Activated CD8-positive, alpha-beta memory T cell treated with anti-CD3 and anti-CD28 coated beads, Interleukin-2, amount 50 U/mL, for 4 hours (primary cell): Measurements from ENCODE around the gene SERTAD1.
A peak's percentile ranks its signal among the peaks of the same experiment; 100 is the strongest.
"Not testable (repeated sequence)": the region's sequence is repeated elsewhere in the genome, so short reads cannot be mapped to it uniquely, and the experiment has no call there.

Experiments
- DNase-seq: peaks from one replicate; pipeline ENCODE4 v3.0.0-alpha.2; 2020

The SERTAD1 gene

GRCh38 chr19:40449506-40449905 lies 23.7 kb upstream of the SERTAD1 start:
- no peak for DNase-seq

DNA sequence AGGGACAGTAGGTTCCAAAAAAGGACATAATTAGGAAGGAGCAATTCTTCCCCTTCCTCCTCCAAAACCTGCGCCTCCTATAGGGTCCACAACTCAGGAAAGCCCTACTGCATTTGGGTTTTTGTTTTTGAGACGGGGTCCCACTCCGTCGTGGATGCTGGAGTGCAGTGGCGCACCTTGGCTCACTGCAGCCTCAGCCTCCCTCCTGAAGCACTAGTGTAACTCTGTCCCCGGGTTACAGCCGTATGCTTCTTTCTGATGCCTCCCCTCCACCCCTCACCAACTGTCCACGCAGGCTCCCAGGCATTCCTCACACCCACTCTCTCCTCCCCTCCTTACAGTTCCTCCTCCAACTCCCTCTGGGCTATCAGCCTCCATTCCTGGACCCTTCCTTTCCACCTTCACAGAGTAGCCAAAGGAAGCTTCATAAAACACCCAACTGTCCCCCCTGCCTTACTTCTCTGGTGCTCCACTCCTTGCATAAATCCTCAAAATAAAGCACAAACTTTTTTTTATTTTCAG lies 20.5 kb upstream of the SERTAD1 start:
- no peak for DNase-seq

- DNase-seq = no peak
These were observed 20.0 kb upstream of the SERTAD1 start for GRCh38 chr19:40445780-40446262.

DNA sequence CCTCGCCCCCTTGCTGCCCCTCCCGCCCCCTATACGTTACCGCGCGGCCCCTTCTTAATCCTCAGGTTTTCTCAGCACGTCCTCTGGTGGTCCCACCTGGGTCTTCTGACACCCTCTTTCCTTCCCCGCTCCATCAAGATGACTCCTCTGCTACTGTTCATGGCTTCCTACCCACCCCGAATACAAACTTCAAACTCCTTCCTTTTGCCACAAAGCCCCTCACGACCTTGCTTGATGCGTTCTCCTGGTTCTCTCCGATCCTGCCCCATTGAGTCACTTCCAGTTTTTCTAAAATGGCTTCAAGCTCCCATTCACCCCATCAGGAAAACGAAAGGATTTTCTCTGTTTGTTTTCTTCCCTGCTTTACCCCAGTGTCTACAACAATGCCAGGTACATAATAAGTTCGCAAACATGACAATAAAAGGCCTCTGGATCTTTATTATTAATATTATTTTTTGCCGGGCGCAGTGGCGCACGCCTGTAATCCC lies 19.1 kb upstream of the SERTAD1 start:
- no peak for DNase-seq

DNA sequence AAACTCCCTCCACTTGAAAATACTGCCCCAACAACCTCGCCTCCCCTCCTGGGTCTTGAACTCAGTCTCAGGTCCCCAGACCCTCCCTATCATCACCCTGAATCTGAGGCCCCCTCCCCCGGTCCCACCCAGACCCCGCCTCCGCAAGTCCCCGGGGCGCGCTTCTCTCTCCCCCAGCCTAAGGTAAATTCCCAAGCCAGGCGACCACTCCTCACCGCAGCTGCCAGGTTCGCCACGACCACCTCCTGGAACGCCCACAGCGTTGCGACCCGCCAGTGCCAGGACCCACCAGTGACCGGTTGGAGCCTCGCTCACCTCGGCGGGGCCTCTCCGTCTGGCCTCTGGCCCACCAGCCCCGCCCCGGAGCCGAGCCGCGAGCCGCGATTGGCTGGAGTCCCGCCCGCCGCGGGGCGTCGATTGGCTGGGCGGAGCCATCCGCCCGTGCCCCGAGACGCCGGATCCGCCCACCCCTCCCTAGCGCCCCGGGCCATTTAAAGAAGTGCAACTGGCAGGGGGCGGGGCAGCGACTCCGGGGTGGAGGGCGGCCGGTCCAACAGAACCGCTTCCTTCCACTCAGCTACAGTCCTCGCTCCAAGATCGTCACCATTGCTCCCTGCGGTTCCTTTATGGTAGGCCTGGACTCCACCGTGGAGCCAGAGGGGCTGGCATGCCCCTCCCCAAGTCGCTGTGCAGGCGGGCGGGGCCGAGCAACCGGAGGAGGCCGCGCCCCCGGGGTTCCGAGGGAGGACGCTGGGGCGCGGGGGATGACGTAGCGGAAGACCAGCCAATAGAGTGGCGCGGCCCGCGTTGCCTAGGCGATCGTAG lies 18.4 kb upstream of the SERTAD1 start, which contains the start of gene SERTAD3:
Gene SERTAD3, minus strand, starts transcription at position 336 of the 825 bp plus-strand sequence. CDS start 2,255 bp downstream, outside the sequence.
- DNase-seq = peak; percentile 96

DNA sequence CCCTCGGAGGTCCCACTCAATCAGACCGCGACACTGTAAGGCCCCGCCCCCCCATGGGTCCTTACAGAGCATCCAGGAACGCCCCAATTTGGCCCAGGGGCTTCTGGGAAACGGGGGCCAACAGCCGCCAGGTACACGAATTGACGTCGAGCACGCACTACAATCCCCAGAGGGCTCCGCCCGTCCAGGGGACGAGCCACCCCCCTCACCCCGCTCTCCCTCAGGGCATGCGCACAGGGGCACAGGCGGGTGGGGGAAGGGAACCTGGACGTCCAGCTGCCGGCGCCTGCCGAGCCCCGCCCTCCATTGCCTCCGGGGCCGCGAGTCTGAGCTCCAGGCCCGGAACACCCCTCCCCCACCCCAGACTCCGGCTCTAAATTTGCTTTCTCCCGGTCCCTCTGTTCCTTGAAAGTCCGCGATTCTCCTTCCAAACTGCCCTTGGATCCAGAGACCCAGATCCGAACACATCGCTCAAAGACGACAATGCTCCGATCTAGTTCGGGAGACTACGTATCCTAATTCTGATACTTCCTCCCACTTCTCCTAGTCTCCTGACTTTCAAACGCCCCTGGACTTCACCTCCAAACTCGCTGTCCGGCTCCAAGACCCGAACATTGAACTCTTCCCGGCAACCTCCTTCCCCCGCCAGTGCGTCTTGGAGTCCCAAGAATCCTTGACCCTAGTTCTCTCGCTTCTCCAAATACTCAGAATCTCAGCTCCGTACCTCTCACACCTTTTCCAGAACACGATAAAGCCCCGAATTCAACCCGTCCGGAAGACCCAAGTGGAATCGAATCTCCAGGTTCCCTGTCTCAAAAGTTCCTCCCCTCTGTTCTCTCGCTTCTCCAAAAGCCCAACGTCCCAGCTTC lies 17.6 kb upstream of the SERTAD1 start:
- peak; percentile 99 for DNase-seq

DNA sequence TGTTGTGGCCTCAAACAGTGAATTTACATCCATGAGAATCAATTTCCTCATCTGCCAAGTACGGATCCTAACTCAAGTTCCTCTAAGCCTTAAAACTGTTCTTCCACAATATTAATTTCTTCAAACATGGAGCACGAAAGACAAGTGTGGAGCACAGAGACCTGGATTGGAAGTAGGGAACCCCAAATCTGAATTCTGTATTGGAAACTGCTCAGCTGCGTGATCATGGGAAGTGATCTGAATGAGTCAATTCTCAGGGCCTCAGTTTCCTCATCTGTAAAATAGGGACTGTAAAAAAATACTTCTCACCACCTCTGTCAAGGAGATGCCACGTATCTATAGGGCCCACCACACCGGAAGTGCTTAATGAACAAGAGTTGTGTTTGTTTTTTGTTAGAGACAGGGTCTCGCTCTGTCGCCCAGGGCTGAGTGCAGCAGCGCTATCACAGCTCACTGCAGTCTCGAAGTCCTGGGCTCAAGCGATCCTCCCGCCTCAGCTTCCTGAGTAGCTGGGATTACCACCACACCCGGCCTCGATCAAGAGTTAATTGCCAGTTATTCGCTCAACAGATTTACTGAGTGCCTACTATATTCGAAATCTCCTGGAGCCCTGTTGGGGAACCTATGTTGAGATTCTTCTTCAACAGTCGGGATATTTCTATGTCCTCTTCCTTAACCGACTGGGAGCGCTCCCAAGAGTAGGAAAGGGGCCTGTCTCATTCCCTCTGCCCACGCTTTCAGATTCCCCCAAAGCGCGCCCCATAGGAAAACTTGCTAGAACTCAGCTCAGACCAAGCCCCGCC lies 16.7 kb upstream of the SERTAD1 start:
- DNase-seq = no peak

DNA sequence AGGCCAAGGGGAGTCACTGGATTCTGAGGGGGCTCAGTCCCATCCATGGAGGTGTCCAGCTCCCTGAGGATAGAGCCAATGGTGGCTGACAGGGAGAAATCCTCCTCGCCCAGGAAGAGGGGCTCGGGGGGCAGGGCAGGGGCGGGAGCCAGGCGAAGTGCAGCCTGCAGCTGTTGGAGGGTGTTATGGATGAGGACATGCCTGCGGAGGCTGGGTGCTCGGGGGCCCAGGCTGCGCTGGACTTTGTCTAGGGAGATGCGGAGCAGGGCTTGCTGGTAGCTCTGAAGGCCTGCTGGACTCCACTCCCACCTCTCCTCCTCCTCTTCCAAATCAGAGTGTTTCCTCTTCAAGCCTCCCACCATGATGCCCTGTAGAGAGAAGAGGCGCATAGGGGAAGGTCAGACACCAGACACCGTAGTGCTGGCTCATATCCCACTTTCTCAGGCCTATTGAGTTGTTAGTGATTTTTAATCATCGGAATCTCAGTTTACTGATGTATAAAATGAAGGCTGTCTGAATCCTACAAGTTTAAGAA lies 16.0 kb upstream of the SERTAD1 start:
- DNase-seq = no peak

- DNase-seq = no peak
These were observed 12.5 kb upstream of the SERTAD1 start for GRCh38 chr19:40438284-40438683.

GRCh38 chr19:40433391-40434216 lies 7.8 kb upstream of the SERTAD1 start:
- peak; percentile 46 for DNase-seq

DNA sequence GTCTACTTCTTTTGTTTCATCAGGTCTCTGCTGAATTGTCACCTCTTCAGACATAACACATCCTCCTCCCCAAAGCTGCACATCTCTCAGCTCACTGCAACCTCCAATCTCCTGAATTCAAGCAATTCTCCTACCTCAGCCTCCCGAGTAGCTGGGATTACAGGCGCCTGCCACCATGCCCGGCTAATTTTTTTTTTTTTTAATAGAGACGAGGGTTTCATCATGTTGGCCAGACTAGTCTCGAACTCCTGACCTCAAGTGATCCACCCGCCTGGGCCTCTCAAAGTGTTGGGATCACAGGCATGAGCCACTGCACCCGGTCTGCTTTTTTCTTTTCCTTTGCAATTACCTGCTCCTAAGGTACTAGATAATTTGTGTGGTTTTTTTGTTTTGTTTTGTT lies 7.0 kb upstream of the SERTAD1 start:
- not testable (repeated sequence) for DNase-seq

DNA sequence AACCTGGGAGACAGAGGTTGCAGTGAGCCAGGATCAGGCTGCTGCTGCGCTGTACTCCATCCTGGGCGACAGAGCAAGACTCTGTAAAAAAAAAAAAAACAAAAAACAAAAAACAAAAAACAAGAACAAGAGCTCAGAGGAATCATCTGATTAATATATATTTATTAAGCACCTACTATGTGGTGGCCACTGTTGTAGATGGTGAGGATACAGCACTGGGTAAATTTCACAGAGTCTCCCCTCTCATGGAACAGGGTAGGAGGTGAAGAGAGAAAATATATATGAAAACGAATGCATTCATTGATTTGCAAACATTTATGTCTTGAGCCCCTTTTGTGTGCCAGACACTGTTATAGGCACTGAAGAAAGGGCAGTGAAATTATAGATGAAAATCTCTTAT lies 5.9 kb upstream of the SERTAD1 start:
- DNase-seq = no peak

DNA sequence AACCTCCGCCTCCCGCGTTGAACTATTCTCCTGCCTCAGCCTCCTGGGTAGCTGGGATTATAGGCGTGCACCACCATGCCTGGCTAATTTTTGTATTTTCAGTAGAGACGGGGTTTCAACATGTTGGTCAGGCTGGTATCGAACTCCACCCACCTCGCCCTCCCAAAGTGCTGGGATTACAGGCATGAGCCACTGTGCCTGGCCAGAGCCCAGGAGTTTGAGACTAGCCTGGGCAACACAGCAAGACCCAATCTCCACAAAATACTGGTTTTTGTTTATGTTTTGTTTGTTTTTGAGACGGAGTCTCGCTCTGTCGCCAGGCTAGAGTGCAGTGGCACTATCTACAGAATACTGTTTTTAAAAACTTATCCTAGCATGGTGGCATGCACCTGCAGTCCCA lies 4.5 kb upstream of the SERTAD1 start:
- DNase-seq = not testable (repeated sequence)

GRCh38 chr19:40428197-40428596 lies 2.4 kb upstream of the SERTAD1 start:
- not testable (repeated sequence) for DNase-seq

DNA sequence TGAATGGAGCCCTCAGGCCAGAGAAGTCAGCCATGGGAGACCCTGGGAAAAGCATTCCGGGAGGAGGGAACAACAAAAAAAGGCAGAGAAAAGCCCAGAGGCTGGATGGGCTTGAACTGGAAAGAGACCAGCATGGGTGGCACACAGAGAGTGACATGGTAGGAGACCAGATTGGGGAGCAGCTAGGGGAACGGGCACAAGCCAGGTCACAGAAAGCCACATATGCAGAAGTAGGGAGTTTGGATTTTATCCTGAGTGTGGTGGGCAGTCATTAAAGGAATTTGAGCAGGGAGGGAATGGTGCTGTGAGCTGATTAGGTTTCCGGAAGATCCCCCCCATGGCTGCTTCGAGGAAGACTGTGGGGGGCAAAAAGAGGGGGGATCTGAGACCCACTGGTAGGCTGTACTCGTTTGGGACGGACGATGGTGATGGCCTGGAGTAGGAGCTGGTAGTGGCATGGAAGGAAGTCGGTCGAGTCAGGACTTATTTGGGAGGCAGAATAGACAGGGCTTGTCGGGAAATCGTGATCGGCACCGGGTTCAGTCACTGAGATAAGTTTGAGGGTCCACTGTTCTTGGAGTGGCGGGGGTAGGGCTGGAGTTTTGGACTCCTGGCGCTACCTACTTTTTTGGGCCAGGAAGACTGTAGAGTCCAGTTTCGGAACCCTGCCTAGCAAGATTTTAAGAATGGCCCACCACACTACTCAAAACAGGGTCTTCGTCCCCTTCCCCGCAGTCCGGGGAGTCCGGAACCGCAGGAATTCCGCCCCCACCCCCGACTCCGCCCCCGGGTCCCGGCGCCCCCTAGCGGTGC lies 949 bp downstream of the SERTAD1 start:
- DNase-seq = no peak

DNA sequence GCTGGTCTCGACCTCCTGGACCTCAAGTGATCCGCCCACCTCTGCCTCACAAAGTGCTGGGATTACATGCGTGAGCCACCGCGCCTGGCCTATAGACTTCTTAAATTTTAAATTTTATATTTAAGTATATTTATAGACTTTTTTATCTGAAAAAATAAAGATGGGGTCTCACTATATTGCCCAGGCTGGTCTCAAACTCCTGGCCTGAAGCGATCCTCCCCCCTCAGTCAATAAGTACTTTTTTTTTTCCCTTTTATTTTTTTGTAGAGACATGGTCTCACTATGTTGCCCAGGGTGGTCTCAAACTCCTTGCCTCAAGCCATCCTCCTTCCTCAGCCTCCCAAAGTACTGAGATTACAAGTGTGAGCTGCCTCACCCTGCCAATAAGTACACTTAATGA lies 1.9 kb downstream of the SERTAD1 start:
- DNase-seq = no peak

GRCh38 chr19:40422748-40423566 lies 2.8 kb downstream of the SERTAD1 start:
- DNase-seq = no peak

- DNase-seq = no peak
These were observed 3.6 kb downstream of the SERTAD1 start for GRCh38 chr19:40421993-40422747.
